HCT116 (cell line): ENCODE measurements around the gene COBL. TPM values are rescaled to one million over a fixed set of nuclear protein-coding genes. Genes with fewer than 3 reads are reported as not detected.

Experiments
- ATAC-seq: fragments of 200-7000 bp; cut with Tn5 transposase; 2 replicates; pipeline ENCODE4 v1.9.1; 2020; ENCODE audit warnings: mild to moderate bottlenecking, moderate library complexity
- BruUV-seq: library from RNA; stranded (reverse); fragments of 400-500 nt; replicated peaks from 2 replicates; lab custom pipeline; 2021; lab: Mats Ljungman, UMichigan
- CTCF ChIA-PET: fragments of 300-600 bp; sonication (Branson Sonifier 250); formaldehyde crosslinking; loops from one replicate; lab custom pipeline; 2021; ENCODE audit warnings: antibody characterized with exemption; lab: Charles Lee
- POLR2A ChIA-PET: fragments of 300-600, 350-600 bp; sonication (Branson Sonifier 250); formaldehyde crosslinking; loops from one replicate; lab custom pipeline; 2021; ENCODE audit warnings: antibody characterized with exemption; lab: Charles Lee
- RAD21 ChIA-PET, 2 experiments: fragments of 300-600 bp; sonication (Branson Sonifier 250); formaldehyde crosslinking; loops; one replicate each; lab custom pipeline; 2023; ENCODE audit warnings: low total read pairs in 2 of 2; ENCODE audit not compliant: uncharacterized antibody in 2 of 2, unreplicated experiment in 2 of 2, low non-redundant PET in 1 of 2; lab: Charles Lee
- DNase-seq: peaks from one replicate; pipeline ENCODE4 v3.0.0-alpha.2; 2010; ENCODE audit warnings: low read depth, low spot score
- H2AFZ ChIP-seq: fragments of 200-600 bp; shearing (Covaris generic), sonication (generic); 2 replicates; pipeline ENCODE4 v1.6.1; 2017; ENCODE audit warnings: low read depth, mixed run types, mixed read lengths, antibody characterized with exemption, low read length; ENCODE audit not compliant: poor library complexity, severe bottlenecking
- H3K27ac ChIP-seq: 2 replicates; pipeline ENCODE4 v1.5.1; 2012; ENCODE audit warnings: low read depth, low read length
- H3K27me3 ChIP-seq: fragments of 200-600 bp; sonication (generic); 2 replicates; pipeline ENCODE4 v1.6.1; 2016; ENCODE audit warnings: mixed run types, low read length, mixed read lengths; ENCODE audit not compliant: insufficient read depth
- H3K36me3 ChIP-seq, 2 experiments: fragments of 200-500 bp in 1 of 2; fragments of 200-600 bp in 1 of 2; sonication (Bioruptor generic) in 1 of 2; sonication (generic) in 1 of 2; 2 replicates each; pipeline versions ENCODE4 v1.5.1 to v1.6.1; 2014 to 2016; ENCODE audit warnings: low read length in 2 of 2, inconsistent platforms in 1 of 2, mixed read lengths in 1 of 2, mixed run types in 1 of 2; ENCODE audit not compliant: insufficient read depth in 2 of 2, control insufficient read depth in 1 of 2
- H3K4me1 ChIP-seq, 2 experiments: fragments of 200-600 bp in 1 of 2; sonication (generic) in 1 of 2; 2 replicates each; pipeline versions ENCODE4 v1.5.1 to v1.6.1; 2012 to 2017; ENCODE audit warnings: low read length in 2 of 2, inconsistent platforms in 1 of 2, mild to moderate bottlenecking in 1 of 2, mixed read lengths in 1 of 2, mixed run types in 1 of 2, moderate library complexity in 1 of 2; ENCODE audit not compliant: insufficient read depth in 2 of 2, control insufficient read depth in 1 of 2
- H3K4me2 ChIP-seq: fragments of 200-600 bp; sonication (generic); 2 replicates; pipeline ENCODE4 v1.6.1; 2017; ENCODE audit warnings: mixed run types, low read length, mixed read lengths
- H3K4me3 ChIP-seq, 2 experiments: fragments of 200-600 bp in 1 of 2; sonication (generic) in 1 of 2; replicated peaks in 1 of 2; 2 replicates each; pipeline ENCODE4 v1.5.1; 2011 to 2016; ENCODE audit warnings: low read length in 2 of 2, control low read depth in 1 of 2, low read depth in 1 of 2, mild to moderate bottlenecking in 1 of 2, mixed read lengths in 1 of 2, mixed run types in 1 of 2
- H3K79me2 ChIP-seq: fragments of 200-600 bp; sonication (generic); 2 replicates; pipeline ENCODE4 v1.6.1; 2017; ENCODE audit warnings: mild to moderate bottlenecking, mixed run types, low read length, moderate library complexity, mixed read lengths; ENCODE audit not compliant: insufficient read depth
- H3K9ac ChIP-seq: fragments of 200-600 bp; sonication (generic); 2 replicates; pipeline ENCODE4 v1.6.1; 2016; ENCODE audit warnings: low read length, mixed read lengths
- H3K9me2 ChIP-seq: fragments of 200-600 bp; sonication (generic), shearing (Covaris generic); 2 replicates; pipeline ENCODE4 v1.6.1; 2017; ENCODE audit warnings: mixed run types, mild to moderate bottlenecking, moderate library complexity; ENCODE audit not compliant: insufficient read depth
- H3K9me3 ChIP-seq, 2 experiments: fragments of 200-500 bp in 1 of 2; fragments of 200-600 bp in 1 of 2; sonication (Bioruptor generic) in 1 of 2; sonication (generic) in 1 of 2; 2 replicates each; pipeline ENCODE4 v1.6.1; 2014 to 2017; ENCODE audit warnings: low read length in 2 of 2, mixed read lengths in 2 of 2, inconsistent platforms in 1 of 2, low read depth in 1 of 2, mild to moderate bottlenecking in 1 of 2, mixed run types in 1 of 2, moderate library complexity in 1 of 2; ENCODE audit not compliant: control insufficient read depth in 1 of 2, insufficient read depth in 1 of 2
- H4K20me1 ChIP-seq: fragments of 200-600 bp; sonication (generic), shearing (Covaris generic); 2 replicates; pipeline ENCODE4 v1.6.1; 2017; ENCODE audit warnings: mixed run types, mild to moderate bottlenecking, moderate library complexity; ENCODE audit not compliant: insufficient read depth
- CTCF ChIP-seq, 3 experiments: fragments of 200-600 bp in 1 of 3; sonication (generic) in 1 of 3; IDR thresholded peaks in 2 of 3; conservative IDR thresholded peaks in 1 of 3; 2 replicates each; pipeline ENCODE4 v1.5.1; 2012 to 2017; ENCODE audit warnings: low read depth in 2 of 3, low read length in 2 of 3, antibody characterized with exemption in 1 of 3, borderline replicate concordance in 1 of 3, control low read depth in 1 of 3, mild to moderate bottlenecking in 1 of 3, mixed read lengths in 1 of 3, mixed run types in 1 of 3, moderate library complexity in 1 of 3; ENCODE audit not compliant: insufficient read depth in 1 of 3
- EGR1 ChIP-seq: IDR thresholded peaks from 2 replicates; pipeline ENCODE4 v1.6.1; 2012; ENCODE audit warnings: low read depth
- EZH2phosphoT487 ChIP-seq: fragments of 200-600 bp; IDR thresholded peaks from 2 replicates; pipeline ENCODE4 v1.6.1; 2018; ENCODE audit warnings: antibody characterized with exemption, borderline replicate concordance
- FOSL1 ChIP-seq: IDR thresholded peaks from 2 replicates; pipeline ENCODE4 v1.6.1; 2012; ENCODE audit warnings: low read depth
- JUND ChIP-seq: IDR thresholded peaks from 2 replicates; pipeline ENCODE4 v1.6.1; 2012
- SIN3A ChIP-seq: IDR thresholded peaks from 2 replicates; pipeline ENCODE4 v1.6.1; 2012; ENCODE audit warnings: low read depth
- SP1 ChIP-seq: IDR thresholded peaks from 2 replicates; pipeline ENCODE4 v1.6.1; 2012; ENCODE audit warnings: low read depth
- YY1 ChIP-seq: IDR thresholded peaks from 2 replicates; pipeline ENCODE4 v1.6.1; 2011; ENCODE audit warnings: low read length, low read depth, moderate library complexity, mild to moderate bottlenecking; ENCODE audit not compliant: insufficient replicate concordance; ENCODE audit errors: extremely low read depth
- ZNF274 ChIP-seq: fragments of 200-500 bp; sonication (Bioruptor generic); IDR thresholded peaks from 2 replicates; pipeline ENCODE4 v1.6.1; 2014; ENCODE audit warnings: mild to moderate bottlenecking, low read depth, low read length, inconsistent platforms
- intact Hi-C: fragments of 100-400 bp; cut with micrococcal nuclease; formaldehyde crosslinking; loops from 2 replicates; pipeline ENCODE4 v1.10.0; 2022
- total RNA-seq: library from RNA; stranded (reverse); gene quantifications from one replicate; pipeline ENCODE4 v1.2.1, GENCODE V29; 2021; ENCODE audit not compliant: unreplicated experiment
- TF ChIP-seq, protein P1 (sequence below): IDR thresholded peaks from 2 replicates; pipeline ENCODE4 v1.6.1; 2011; ENCODE audit warnings: mild to moderate bottlenecking, low read length, moderate library complexity; ENCODE audit not compliant: insufficient replicate concordance; ENCODE audit errors: extremely low read depth
- TF ChIP-seq, protein P2 (sequence below): IDR thresholded peaks from 2 replicates; pipeline ENCODE4 v1.6.1; 2012
- TF ChIP-seq, protein P3 (sequence below): IDR thresholded peaks from 2 replicates; pipeline ENCODE4 v1.6.1; 2012

Gene COBL
- total RNA-seq, 1 experiment from 2014 or later, result 19.3 TPM

DNA sequence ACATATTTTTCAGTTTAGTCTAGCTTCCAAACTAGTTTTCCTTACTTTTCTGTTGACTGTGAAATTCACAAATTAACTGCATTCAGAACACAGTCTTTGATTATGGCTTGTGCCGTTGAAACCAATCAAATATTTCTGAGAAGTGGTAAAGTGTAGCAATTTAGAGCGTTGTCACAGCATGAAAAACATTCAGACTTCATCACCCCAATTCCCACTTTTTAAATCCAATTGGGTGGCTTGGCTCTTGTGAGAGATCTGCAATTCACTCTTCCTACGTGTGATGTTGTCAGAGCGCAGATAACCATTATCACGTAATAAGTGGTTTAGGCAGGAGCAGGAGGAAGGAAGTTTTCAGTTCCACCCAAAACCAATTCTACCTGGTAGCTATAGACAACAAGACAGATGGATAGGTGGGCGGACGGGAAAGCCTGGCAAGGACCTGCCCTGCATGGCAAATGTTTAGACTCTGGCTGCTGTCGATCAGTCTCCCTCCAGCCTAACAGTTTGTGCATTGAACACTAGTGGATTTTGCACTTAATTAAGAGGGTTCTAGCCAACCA is 8.9 kb downstream of the COBL start:
- no peak overlapping the region for H3K27ac ChIP-seq
- H3K4me3 ChIP-seq, result no peak overlapping the region
- H3K4me1 ChIP-seq, result peaks cover 9 to 10% of the 10 kb centered on the region in 2 experiments
- H3K9me3 ChIP-seq, result no peaks in the 10 kb centered on the region
- H3K79me2 ChIP-seq, result peaks cover 18% of the 10 kb centered on the region
- H3K27me3 ChIP-seq, result no peaks in the 10 kb centered on the region
- ChIA-PET POLR2A (no interaction called here), CTCF (no interaction called here), RAD21 (no interaction called here)
- no peak overlapping the region for H3K9ac ChIP-seq
- H3K9me2 ChIP-seq, result no peaks in the 10 kb centered on the region
- DNase-seq (no peak), ATAC-seq (no peak)
- BruUV-seq, result no TSS peak
- H4K20me1 ChIP-seq, result no peaks in the 10 kb centered on the region
- no peak overlapping the region for H3K4me2 ChIP-seq
- no peaks in the 10 kb centered on the region for H3K36me3 ChIP-seq
- H2AFZ ChIP-seq, result no peak overlapping the region
- intact Hi-C loops, result no loop called here
- TF ChIP-seq JUND (no peak), SIN3A (no peak), CTCF (IDR thresholded peaks at IDR 0.05 in 2 of 3, conservative IDR thresholded peaks at IDR 0.05 in 1 of 3; ENCODE audit: borderline replicate concordance in 1 of 3, insufficient read depth in 1 of 3, low read depth in 2 of 3, low read length in 2 of 3) (no peak), ZNF274 (no peak), SP1 (no peak), YY1 (no peak), EGR1 (no peak), EZH2phosphoT487 (no peak), FOSL1 (no peak)
- TF ChIP-seq, protein P1, sequence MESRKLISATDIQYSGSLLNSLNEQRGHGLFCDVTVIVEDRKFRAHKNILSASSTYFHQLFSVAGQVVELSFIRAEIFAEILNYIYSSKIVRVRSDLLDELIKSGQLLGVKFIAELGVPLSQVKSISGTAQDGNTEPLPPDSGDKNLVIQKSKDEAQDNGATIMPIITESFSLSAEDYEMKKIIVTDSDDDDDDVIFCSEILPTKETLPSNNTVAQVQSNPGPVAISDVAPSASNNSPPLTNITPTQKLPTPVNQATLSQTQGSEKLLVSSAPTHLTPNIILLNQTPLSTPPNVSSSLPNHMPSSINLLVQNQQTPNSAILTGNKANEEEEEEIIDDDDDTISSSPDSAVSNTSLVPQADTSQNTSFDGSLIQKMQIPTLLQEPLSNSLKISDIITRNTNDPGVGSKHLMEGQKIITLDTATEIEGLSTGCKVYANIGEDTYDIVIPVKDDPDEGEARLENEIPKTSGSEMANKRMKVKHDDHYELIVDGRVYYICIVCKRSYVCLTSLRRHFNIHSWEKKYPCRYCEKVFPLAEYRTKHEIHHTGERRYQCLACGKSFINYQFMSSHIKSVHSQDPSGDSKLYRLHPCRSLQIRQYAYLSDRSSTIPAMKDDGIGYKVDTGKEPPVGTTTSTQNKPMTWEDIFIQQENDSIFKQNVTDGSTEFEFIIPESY, result no peak
- TF ChIP-seq, protein P2, sequence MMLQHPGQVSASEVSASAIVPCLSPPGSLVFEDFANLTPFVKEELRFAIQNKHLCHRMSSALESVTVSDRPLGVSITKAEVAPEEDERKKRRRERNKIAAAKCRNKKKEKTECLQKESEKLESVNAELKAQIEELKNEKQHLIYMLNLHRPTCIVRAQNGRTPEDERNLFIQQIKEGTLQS, result no peak
- TF ChIP-seq, protein P3, sequence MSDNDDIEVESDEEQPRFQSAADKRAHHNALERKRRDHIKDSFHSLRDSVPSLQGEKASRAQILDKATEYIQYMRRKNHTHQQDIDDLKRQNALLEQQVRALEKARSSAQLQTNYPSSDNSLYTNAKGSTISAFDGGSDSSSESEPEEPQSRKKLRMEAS, result no peak
- TF ChIP-seq, all 23 proteins: peak for 0
